ENCODE measurements around the gene TMEM52. TPM values are rescaled to one million over a fixed set of nuclear protein-coding genes. Genes with fewer than 3 reads are reported as not detected.
A peak's percentile ranks its signal among the peaks of the same experiment; 100 is the strongest.

Gene TMEM52
- total and polyA plus RNA-seq, 9 of the 15 experiments (the other 6 are each of a cell fraction or from before 2014, with no cell fraction given): 0.37 to 22.5 (median 6.8) TPM

GRCh38 chr1:1889847-1890505, 29.1 kb downstream of the TMEM52 start (continued):
- TF ChIP-seq, protein P1, sequence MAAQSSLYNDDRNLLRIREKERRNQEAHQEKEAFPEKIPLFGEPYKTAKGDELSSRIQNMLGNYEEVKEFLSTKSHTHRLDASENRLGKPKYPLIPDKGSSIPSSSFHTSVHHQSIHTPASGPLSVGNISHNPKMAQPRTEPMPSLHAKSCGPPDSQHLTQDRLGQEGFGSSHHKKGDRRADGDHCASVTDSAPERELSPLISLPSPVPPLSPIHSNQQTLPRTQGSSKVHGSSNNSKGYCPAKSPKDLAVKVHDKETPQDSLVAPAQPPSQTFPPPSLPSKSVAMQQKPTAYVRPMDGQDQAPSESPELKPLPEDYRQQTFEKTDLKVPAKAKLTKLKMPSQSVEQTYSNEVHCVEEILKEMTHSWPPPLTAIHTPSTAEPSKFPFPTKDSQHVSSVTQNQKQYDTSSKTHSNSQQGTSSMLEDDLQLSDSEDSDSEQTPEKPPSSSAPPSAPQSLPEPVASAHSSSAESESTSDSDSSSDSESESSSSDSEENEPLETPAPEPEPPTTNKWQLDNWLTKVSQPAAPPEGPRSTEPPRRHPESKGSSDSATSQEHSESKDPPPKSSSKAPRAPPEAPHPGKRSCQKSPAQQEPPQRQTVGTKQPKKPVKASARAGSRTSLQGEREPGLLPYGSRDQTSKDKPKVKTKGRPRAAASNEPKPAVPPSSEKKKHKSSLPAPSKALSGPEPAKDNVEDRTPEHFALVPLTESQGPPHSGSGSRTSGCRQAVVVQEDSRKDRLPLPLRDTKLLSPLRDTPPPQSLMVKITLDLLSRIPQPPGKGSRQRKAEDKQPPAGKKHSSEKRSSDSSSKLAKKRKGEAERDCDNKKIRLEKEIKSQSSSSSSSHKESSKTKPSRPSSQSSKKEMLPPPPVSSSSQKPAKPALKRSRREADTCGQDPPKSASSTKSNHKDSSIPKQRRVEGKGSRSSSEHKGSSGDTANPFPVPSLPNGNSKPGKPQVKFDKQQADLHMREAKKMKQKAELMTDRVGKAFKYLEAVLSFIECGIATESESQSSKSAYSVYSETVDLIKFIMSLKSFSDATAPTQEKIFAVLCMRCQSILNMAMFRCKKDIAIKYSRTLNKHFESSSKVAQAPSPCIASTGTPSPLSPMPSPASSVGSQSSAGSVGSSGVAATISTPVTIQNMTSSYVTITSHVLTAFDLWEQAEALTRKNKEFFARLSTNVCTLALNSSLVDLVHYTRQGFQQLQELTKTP (IDR thresholded peaks at IDR 0.05; ENCODE audit: low read depth in 1 of 2, partially characterized antibody in 2 of 2): no peak
- no peak for TF ChIP-seq ZKSCAN8 (CRISPR knock-in tag; IDR thresholded peaks at IDR 0.05)
- TF ChIP-seq, protein P2, sequence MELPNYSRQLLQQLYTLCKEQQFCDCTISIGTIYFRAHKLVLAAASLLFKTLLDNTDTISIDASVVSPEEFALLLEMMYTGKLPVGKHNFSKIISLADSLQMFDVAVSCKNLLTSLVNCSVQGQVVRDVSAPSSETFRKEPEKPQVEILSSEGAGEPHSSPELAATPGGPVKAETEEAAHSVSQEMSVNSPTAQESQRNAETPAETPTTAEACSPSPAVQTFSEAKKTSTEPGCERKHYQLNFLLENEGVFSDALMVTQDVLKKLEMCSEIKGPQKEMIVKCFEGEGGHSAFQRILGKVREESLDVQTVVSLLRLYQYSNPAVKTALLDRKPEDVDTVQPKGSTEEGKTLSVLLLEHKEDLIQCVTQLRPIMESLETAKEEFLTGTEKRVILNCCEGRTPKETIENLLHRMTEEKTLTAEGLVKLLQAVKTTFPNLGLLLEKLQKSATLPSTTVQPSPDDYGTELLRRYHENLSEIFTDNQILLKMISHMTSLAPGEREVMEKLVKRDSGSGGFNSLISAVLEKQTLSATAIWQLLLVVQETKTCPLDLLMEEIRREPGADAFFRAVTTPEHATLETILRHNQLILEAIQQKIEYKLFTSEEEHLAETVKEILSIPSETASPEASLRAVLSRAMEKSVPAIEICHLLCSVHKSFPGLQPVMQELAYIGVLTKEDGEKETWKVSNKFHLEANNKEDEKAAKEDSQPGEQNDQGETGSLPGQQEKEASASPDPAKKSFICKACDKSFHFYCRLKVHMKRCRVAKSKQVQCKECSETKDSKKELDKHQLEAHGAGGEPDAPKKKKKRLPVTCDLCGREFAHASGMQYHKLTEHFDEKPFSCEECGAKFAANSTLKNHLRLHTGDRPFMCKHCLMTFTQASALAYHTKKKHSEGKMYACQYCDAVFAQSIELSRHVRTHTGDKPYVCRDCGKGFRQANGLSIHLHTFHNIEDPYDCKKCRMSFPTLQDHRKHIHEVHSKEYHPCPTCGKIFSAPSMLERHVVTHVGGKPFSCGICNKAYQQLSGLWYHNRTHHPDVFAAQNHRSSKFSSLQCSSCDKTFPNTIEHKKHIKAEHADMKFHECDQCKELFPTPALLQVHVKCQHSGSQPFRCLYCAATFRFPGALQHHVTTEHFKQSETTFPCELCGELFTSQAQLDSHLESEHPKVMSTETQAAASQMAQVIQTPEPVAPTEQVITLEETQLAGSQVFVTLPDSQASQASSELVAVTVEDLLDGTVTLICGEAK (IDR thresholded peaks at IDR 0.05): no peak
- TF ChIP-seq, protein P2 (CRISPR knock-in tag; IDR thresholded peaks at IDR 0.05): no peak; the same call in 1 of the 2 replicates
- TF ChIP-seq EGR1 (conservative IDR thresholded peaks at IDR 0.05): no peak
- no peak for TF ChIP-seq RBM34 (IDR thresholded peaks at IDR 0.05; ENCODE audit: borderline replicate concordance, insufficient read depth, low read length)
- no peak for TF ChIP-seq YBX1 (IDR thresholded peaks at IDR 0.05)
- TF ChIP-seq GTF2E2 (tag; IDR thresholded peaks at IDR 0.05): peak; percentile 43; the same call in 1 of the 2 replicates
- no peak for TF ChIP-seq PATZ1 (CRISPR knock-in tag; IDR thresholded peaks at IDR 0.05; ENCODE audit: borderline replicate concordance)

Data from K562 (cell line).